Dermis microvascular lymphatic vessel endothelial cell (primary cell): Measurements from ENCODE around the gene UHRF2. TPM values are rescaled to one million over a fixed set of nuclear protein-coding genes. Genes with fewer than 3 reads are reported as not detected.

ENCODE experiments used
- total RNA-seq: library from RNA; depleted of rRNA; stranded (reverse); fragments of >200 nt; gene quantifications from 2 replicates; pipeline ENCODE4 v1.2.1, GENCODE V29; 2014

UHRF2 gene
- total RNA-seq, 1 donor from 2014 or later = 59.8 TPM

Other genes with a start within 250 kb of the UHRF2 start
- gene IL33, start 197.4 kb upstream of the UHRF2 start, total RNA-seq = 2.8 and 9.9 TPM in 2 replicates
- not detected in 2 replicates for gene TPD52L3, start 84.8 kb upstream of the UHRF2 start, total RNA-seq
- 3.4 and 11.8 TPM in 2 replicates for gene GLDC, start 232.5 kb downstream of the UHRF2 start, total RNA-seq